Liver (tissue), 9 donors: ENCODE results near the gene SYCP2. TPM values are rescaled to one million over a fixed set of nuclear protein-coding genes. Genes with fewer than 3 reads are reported as not detected.

Experiments
- DNase-seq: peaks from one replicate; pipeline ENCODE4 v3.0.0-alpha.2; 2017; ENCODE audit warnings: low spot score
- H3K27ac ChIP-seq, 2 donors: one replicate each; pipeline ENCODE4 v1.7.0; 2013; ENCODE audit warnings: inconsistent platforms in 2 of 2, low read length in 2 of 2, control low read depth in 1 of 2, low read depth in 1 of 2, mild to moderate bottlenecking in 1 of 2
- H3K27me3 ChIP-seq, 4 donors: one replicate each; pipeline versions ENCODE4 v1.6.1 to v1.7.0; 2013; ENCODE audit warnings: low read length in 3 of 4, inconsistent platforms in 1 of 4, mild to moderate bottlenecking in 1 of 4, moderate library complexity in 1 of 4; ENCODE audit not compliant: control insufficient read depth in 4 of 4, insufficient read depth in 4 of 4
- H3K36me3 ChIP-seq, 4 donors: one replicate each; pipeline versions ENCODE4 v1.6.1 to v1.7.0; 2013; ENCODE audit warnings: low read length in 3 of 4, mild to moderate bottlenecking in 3 of 4, low read depth in 1 of 4, moderate library complexity in 1 of 4; ENCODE audit not compliant: control insufficient read depth in 4 of 4, insufficient read depth in 3 of 4
- H3K4me1 ChIP-seq, 4 donors: one replicate each; pipeline versions ENCODE4 v1.6.1 to v1.7.0; 2013; ENCODE audit warnings: low read length in 3 of 4, mild to moderate bottlenecking in 3 of 4, moderate library complexity in 1 of 4; ENCODE audit not compliant: control insufficient read depth in 4 of 4, insufficient read depth in 4 of 4
- H3K4me3 ChIP-seq, 3 donors: one replicate each; pipeline versions ENCODE4 v1.6.1 to v1.7.0; 2013; ENCODE audit warnings: low read length in 3 of 3, control low read depth in 1 of 3, low read depth in 1 of 3, mild to moderate bottlenecking in 1 of 3
- H3K9ac ChIP-seq, 2 donors: one replicate each; pipeline ENCODE4 v1.7.0; 2013; ENCODE audit warnings: low read length in 2 of 2, mild to moderate bottlenecking in 2 of 2, moderate library complexity in 2 of 2, control low read depth in 1 of 2, low read depth in 1 of 2
- H3K9me3 ChIP-seq, 4 donors: one replicate each; pipeline versions ENCODE4 v1.6.1 to v1.7.0; 2013; ENCODE audit warnings: low read length in 3 of 4; ENCODE audit not compliant: control insufficient read depth in 4 of 4
- ATF3 ChIP-seq: IDR thresholded peaks from 2 replicates; pipeline ENCODE4 v1.6.1; 2016; ENCODE audit warnings: antibody characterized with exemption
- CTCF ChIP-seq: fragments of 150-350 bp; IDR thresholded peaks from 2 replicates; pipeline ENCODE4 v1.5.1; 2017; ENCODE audit warnings: improper control_type of control experiment, low read depth, low read length; ENCODE audit not compliant: missing input control
- EGR1 ChIP-seq, 2 donors: IDR thresholded peaks; 2 replicates each; pipeline ENCODE4 v1.6.1; 2016 to 2018; ENCODE audit warnings: antibody characterized with exemption in 2 of 2, low read depth in 2 of 2
- FOXA1 ChIP-seq: IDR thresholded peaks from 2 replicates; pipeline ENCODE4 v1.6.1; 2016; ENCODE audit warnings: antibody characterized with exemption
- FOXA2 ChIP-seq: IDR thresholded peaks from 2 replicates; pipeline ENCODE4 v1.6.1; 2016; ENCODE audit warnings: antibody characterized with exemption
- GABPA ChIP-seq, 2 donors: IDR thresholded peaks in 1 of 2; conservative IDR thresholded peaks in 1 of 2; 2 replicates each; pipeline ENCODE4 v1.6.1; 2016; ENCODE audit warnings: antibody characterized with exemption in 2 of 2, mild to moderate bottlenecking in 1 of 2, moderate library complexity in 1 of 2
- HNF4A ChIP-seq, 2 donors: conservative IDR thresholded peaks; 2 replicates each; pipeline ENCODE4 v1.6.1; 2016; ENCODE audit warnings: antibody characterized with exemption in 2 of 2, mild to moderate bottlenecking in 2 of 2
- HNF4G ChIP-seq: IDR thresholded peaks from 2 replicates; pipeline ENCODE4 v1.6.1; 2016; ENCODE audit warnings: antibody characterized with exemption
- JUND ChIP-seq, 2 donors: IDR thresholded peaks; 2 replicates each; pipeline ENCODE4 v1.6.1; 2016; ENCODE audit warnings: antibody characterized with exemption in 2 of 2
- MAX ChIP-seq: IDR thresholded peaks from 2 replicates; pipeline ENCODE4 v1.6.1; 2016; ENCODE audit warnings: antibody characterized with exemption
- NR2F2 ChIP-seq: IDR thresholded peaks from 2 replicates; pipeline ENCODE4 v1.6.1; 2016; ENCODE audit warnings: antibody characterized with exemption
- RAD21 ChIP-seq, 2 donors: IDR thresholded peaks; 2 replicates each; pipeline ENCODE4 v1.6.1; 2016; ENCODE audit warnings: antibody characterized with exemption in 2 of 2, mild to moderate bottlenecking in 2 of 2
- REST ChIP-seq: IDR thresholded peaks from 2 replicates; pipeline ENCODE4 v1.6.1; 2016; ENCODE audit warnings: antibody characterized with exemption, mild to moderate bottlenecking
- RXRA ChIP-seq, 2 donors: IDR thresholded peaks; 2 replicates each; pipeline ENCODE4 v1.6.1; 2017 to 2018; ENCODE audit warnings: antibody characterized with exemption in 2 of 2, mild to moderate bottlenecking in 1 of 2
- SP1 ChIP-seq: IDR thresholded peaks from 2 replicates; pipeline ENCODE4 v1.6.1; 2018; ENCODE audit warnings: antibody characterized with exemption, mild to moderate bottlenecking
- TAF1 ChIP-seq: conservative IDR thresholded peaks from 2 replicates; pipeline ENCODE4 v1.6.1; 2016; ENCODE audit warnings: antibody characterized with exemption, mild to moderate bottlenecking
- YY1 ChIP-seq: IDR thresholded peaks from 2 replicates; pipeline ENCODE4 v1.6.1; 2016; ENCODE audit warnings: antibody characterized with exemption, mild to moderate bottlenecking
- ZBTB33 ChIP-seq: IDR thresholded peaks from 2 replicates; pipeline ENCODE4 v1.6.1; 2016; ENCODE audit warnings: antibody characterized with exemption
- WGBS: extraction: QIAGEN DNeasy Blood & Tissue Kit; methylation state at CpG from one replicate; pipeline ENCODE4 v1.1.7; 2013; 5-methylcytosine and 5-hydroxymethylcytosine counted together
- polyA plus RNA-seq, 2 donors: library from polyadenylated mRNA; stranded (reverse) in 1 of 2; unstranded in 1 of 2; fragments of 200-250 nt in 1 of 2; fragments of >200 nt in 1 of 2; fragmentation: Nextera tagmentation in 1 of 2; extraction: Ambion mirVana in 1 of 2; gene quantifications; one replicate each; pipeline versions ENCODE4 v1.2.1 to v1.2.3, GENCODE V29; 2013 to 2015
- total RNA-seq, 2 donors: library from RNA; depleted of rRNA; stranded (reverse); fragments of >200 nt; gene quantifications; one replicate each; pipeline ENCODE4 v1.2.3, GENCODE V29; 2014
- donor health status: healthy.
- donor health status: healthy.
- donor health status: healthy.
- donor health status: healthy.
- donor health status: healthy.

The SYCP2 gene
- total and polyA plus RNA-seq, 4 donors: 0.07 to 0.84 (median 0.38) TPM

- Histone ChIP-seq H3K27me3 (no peaks in the 10 kb centered on the region), H3K4me1 (no peaks in the 10 kb centered on the region), H3K36me3 (no peaks in the 10 kb centered on the region), H3K27ac (no peak overlapping the region), H3K9ac (no peak overlapping the region), H3K4me3 (no peak overlapping the region), H3K9me3 (no peaks in the 10 kb centered on the region)
- WGBS: 94% methylated on average over 4 of the region's 4 CpGs
- no peak for DNase-seq
- no peak for TF ChIP-seq JUND (IDR thresholded peaks at IDR 0.05)
- TF ChIP-seq YY1: no peak
- no peak for TF ChIP-seq NR2F2
- TF ChIP-seq EGR1 (IDR thresholded peaks at IDR 0.05; ENCODE audit: low read depth in 2 of 2): no peak
- TF ChIP-seq ATF3: no peak
- TF ChIP-seq TAF1: no peak
- TF ChIP-seq RAD21 (IDR thresholded peaks at IDR 0.05): no peak
- TF ChIP-seq RXRA (IDR thresholded peaks at IDR 0.05): no peak
- TF ChIP-seq CTCF: no peak
- TF ChIP-seq REST: no peak
- TF ChIP-seq HNF4G: no peak
- no peak for TF ChIP-seq ZBTB33
- TF ChIP-seq GABPA (IDR thresholded peaks at IDR 0.05 in 1 of 2, conservative IDR thresholded peaks at IDR 0.05 in 1 of 2): no peak
- no peak for TF ChIP-seq SP1
- no peak for TF ChIP-seq MAX
- TF ChIP-seq FOXA1: no peak
- TF ChIP-seq HNF4A (conservative IDR thresholded peaks at IDR 0.05): no peak
- no peak for TF ChIP-seq FOXA2
Observed at GRCh38 chr20:59825563-59825920, 107.9 kb downstream of the SYCP2 start.
